Stimulated activated naive CD4-positive, alpha-beta T cell (primary cell): ENCODE results near the gene PPP1R17.

ENCODE experiments used
- DNase-seq, 6 experiments: peaks; one replicate each; lab custom pipeline; 2025; lab: John Stamatoyannopoulos, UW

Gene PPP1R17

DNA sequence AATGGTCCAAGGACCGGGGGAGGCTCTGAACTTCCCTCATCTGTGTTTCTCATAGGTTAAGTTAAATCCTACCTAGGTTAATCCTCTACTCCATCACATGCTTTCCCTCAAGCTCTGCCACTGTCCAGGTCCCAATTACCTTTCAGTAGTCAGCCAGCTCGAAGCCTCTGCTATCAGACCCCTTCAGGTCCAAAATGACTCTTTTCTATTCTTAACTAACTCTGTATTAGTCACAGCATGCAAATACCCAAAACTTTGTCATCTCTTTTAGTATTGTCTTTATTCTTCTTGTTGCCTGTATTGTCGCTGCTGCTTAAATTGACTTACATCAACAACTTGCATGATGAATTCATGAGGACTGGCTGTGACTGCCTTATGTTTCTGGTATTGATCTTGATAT is 15.3 kb downstream of the PPP1R17 start:
- no peak for DNase-seq

DNA sequence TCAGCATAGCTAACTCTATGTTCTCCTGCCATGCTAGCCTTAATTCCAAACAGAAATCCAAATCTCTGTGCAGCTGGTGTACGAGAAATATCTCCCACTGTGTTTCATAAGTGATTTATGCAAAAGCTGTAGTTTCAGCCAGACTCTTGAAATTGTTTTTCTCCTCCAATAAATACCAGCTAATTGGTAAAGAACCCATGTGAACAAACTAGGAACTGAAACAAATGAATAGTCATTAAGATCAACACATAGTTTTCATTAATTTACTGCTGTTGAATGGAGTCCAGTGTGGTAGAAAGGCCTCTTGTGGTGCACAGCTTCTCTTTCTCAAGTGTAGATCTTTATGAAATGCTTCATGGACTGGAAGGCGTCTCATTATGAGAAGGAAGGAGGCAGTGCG is 18.4 kb downstream of the PPP1R17 start:
- DNase-seq, result no peak

DNA sequence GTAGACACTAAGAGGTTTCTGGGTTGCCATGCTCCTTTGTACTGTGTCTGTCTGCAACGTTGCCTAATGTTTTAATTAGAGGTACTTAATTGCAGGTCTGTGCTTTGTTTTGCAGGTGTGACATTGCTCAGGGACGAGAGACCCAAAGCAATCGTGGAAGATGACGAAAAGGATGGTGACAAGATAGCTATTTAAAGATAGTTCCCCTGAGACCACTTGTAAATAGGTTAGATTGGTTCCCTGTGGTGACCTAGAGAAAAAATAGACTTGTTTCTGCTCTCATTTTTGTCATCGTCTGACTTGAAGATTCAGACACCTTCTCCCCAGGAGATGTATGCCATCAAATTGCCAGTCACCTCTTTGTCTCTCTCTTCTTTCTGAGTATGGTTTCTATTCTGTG is 20.1 kb downstream of the PPP1R17 start:
- no peak for DNase-seq

DNA sequence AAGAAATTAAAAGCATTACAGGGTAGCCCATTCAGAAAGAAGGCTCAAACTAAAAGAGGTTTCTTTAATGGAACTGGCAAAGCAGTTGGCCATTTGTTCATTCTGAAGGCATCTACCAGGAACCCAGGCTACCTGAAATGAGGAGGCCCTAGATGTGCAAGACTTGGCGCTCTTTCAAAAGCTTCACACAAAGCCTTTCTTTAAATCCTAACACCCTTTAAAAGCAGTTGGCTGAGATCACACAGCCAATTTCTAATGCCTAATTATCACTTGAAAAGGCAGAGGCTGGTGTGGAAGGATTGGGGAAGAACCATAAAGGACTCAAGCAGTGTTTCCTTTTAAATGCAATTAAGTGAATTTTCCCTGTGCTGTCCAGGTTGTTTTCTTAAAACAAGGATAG is 23.2 kb downstream of the PPP1R17 start:
- no peak for DNase-seq

DNA sequence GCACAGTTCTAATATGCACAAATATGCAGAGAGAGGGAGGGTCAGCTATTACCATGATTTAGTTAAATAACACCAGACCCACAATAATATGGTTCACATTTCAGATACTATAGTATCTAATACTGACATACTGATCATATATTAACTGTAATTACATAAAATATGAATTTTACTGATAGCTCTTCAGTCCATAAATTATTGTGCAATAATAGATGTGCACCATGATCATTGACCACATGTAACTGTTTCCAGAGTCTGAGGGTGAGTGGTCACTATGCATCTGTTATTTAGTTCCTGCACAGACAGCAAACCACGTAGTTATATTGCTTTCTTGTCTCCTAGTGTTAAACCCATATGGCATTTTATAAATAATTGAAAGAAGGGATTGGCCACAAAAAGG is 29.3 kb downstream of the PPP1R17 start:
- DNase-seq, result no peak

DNA sequence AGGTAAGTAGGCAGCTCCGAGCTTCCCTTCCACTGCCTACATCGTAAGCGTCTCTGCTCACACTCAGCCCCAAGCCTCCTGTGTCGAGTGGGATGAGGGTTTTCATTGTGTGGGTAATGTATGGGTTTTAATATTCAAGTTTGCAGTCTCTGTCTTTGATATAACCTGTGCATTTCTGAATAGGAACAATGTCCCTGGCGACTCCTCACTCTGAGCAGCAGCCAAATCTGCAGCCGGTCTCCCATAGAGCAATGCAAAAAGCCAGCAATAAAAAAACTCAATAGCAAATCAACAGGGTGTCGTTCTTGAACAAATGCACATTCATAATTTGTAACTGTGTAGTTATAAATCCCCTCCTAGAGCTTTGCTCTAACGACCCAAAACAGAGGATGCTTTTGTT is 33.4 kb downstream of the PPP1R17 start:
- no peak for DNase-seq

DNA sequence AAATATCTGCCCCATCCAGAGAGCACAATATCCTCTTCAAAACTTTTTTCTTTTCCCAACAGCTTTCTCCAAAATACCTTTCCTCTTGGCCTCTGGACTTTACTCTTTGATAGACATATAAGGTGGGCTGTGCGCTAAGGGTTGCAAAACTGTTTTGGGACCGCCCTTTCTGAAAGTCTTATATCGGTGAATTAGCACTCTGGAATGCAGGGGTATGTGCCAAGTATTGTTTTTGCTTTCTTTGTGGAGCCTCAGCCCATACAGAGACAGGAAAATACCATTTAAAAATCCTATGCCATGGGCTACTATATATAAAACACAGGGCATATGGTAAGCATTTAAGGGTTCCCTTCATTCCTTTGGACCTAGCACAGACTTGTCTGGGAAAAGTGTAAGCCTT is 37.7 kb downstream of the PPP1R17 start:
- DNase-seq, result no peak

DNA sequence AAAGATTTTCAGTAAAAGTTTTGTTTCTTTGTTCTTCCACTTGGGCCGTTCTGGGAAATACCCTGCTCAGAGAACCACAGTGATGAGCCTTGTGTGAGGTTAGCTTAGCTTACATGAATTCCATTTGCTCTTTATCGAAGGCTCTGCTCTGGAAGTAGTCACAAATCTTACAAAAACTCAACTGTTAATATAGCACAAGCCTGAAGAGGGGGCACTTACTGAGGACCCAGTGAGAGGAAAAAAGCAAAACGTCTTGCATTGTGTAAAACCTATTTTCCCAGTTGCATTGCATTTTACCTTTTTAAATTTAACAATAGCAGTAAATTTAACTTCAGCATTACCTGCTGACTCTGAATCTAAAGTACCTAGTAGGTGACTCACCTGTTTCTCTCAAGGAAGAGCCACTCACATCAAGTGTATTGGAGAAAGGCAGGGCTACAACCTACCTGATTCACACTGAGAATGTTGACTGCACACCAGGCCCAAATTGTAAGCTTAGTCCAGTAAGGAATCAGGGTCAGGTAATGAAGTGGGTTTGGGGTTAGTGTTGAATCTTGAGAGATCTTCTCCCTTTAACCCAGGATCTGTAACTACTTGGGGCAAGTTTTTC is 42.3 kb downstream of the PPP1R17 start:
- no peak for DNase-seq

DNA sequence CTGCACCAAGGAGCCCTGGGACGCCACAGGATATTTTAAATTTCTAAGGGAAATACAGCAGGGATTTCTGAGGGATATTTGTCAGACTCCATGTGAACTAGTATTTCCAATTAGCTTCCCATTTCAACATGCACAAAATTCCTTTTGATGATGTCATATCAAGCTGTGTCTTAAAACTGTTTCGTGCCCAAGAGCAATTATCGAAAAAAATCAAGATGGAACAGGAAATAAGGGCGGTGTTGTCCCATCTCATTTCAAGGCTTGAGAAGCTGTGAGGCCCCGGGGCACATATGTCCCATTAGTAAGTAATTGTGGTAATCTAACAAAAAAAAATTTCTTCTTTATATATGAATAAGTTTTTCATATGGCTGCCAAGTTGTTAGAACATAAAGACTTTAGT is 47.4 kb downstream of the PPP1R17 start:
- DNase-seq, result no peak

DNA sequence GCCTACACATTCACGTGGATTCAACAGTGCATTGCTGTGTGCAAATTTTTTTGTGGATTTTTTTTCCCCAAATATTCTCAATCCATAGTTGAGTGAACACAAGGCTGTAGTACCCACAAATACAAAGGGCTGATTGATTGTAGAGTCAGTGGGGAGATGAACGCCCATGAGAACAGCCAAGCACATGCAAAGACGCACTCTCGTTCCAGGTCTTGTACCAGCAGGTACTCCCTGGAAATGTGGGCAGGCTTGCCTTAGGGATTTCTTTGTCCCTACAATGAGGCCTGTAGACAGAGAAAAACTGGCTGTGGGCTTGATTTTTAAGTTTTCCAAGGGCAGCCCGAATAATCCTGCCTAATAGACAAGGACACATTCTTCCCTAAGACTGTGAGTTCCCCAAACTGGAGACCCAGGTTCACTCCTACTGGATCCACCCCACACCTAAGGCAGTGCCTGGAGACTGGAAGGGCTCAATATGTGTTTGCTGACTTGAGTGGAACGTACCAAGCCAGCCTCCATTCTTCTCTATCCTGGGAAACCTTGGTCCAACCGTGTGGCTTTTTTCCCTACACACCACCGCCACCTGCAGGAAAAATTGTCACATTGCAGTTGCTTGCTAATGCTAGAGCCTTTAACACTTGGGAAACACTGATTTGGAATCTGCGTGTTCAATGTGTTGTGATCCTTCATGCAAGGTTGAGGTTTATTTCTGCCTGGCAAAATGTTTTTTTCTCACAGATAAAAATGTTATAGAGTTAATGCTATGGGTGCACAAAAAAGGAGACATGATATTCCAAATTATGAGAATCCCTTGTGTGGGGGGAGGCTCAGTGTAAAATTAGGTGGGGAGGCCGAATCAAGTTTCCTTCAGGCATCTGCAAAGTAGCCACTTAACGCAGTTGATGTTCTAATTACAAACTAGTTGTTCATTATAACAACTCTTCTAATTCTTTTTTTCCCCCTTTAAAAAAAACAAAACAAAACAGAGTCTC is 49.3 kb downstream of the PPP1R17 start:
- no peak for DNase-seq

DNA sequence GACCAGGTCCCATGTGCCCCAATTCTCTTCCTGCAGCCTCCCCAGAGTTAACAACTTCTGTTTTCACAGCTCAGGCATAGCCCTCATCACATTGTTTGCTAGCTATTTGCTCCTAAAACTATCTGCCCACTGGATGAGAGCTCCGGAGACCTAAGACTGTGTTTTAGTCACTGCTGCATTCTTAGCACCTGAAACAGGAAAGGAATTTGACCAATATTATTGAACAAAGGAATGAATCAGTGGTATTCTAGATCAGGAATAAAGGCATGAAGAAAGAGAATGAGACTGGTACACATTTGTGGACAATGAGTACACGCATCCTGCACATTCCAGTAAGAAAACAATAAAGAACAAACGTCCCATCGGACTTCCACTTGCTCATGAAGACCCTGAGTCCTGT is 54.8 kb downstream of the PPP1R17 start:
- no peak for DNase-seq

DNA sequence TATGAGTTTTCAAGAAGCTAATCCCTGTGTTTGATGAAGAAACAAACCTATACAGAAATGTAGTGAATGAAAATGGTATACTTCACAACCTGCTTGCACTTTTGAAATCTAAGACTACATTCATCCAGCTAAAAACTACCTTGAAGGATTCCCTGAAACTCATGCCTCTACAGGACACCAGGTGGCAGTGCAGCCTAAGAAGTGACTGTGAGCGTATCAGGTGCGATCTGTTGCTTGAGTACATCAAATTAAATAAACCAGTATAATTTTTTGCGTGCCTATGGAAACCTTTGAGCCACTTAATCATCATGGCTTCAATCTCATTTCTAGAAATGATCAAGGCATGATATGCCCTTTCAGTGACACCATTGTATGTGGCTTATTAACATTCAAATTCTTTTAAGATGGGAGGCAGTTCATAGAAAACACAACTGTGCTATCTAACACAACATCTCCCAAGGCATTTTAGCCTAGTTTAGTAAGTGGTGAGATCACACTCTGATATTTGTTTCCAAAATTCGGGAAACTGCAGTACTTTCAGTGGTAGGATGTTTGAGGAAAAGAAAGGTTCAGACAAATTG is 57.4 kb downstream of the PPP1R17 start:
- DNase-seq, result peak in 1 of 6 experiments; percentile 2

DNA sequence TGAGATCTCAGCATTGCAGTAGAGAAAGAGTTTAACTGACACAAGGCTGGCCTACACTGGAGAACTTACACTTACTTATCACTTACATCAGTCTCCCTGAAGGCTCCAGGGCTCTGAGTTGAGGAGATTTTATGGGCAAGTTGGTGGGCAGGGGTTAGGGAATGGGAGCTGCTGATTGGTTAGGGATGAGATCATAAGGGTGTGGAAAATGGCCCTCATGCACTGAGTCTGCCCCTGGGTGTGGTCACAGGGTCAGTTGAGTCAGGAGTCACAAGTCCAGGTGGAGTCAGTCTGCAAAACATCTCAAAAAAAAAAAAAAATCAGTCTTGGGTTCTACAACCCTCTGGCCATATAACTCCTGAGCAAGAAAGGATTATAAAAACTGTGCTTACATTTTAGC is 60.5 kb downstream of the PPP1R17 start:
- no peak for DNase-seq

DNA sequence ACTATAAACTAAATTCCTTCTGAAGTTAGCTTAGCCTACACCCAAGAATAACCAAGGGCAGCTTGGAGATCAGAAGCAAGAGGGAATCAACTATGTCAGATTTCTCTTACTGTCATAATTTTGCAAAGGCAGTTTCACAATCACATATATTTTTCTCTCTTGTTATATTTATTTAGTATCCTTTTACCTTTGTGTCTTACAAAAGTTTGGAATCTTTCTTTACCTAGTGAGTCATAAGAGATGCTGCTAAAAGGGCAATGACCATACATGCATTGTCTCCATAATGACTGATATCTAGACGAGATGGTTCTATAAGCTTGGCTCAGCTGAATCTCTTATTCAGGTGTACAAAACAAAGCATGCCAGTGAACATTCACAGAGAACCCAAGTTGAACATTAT is 61.1 kb downstream of the PPP1R17 start:
- DNase-seq, result no peak

DNA sequence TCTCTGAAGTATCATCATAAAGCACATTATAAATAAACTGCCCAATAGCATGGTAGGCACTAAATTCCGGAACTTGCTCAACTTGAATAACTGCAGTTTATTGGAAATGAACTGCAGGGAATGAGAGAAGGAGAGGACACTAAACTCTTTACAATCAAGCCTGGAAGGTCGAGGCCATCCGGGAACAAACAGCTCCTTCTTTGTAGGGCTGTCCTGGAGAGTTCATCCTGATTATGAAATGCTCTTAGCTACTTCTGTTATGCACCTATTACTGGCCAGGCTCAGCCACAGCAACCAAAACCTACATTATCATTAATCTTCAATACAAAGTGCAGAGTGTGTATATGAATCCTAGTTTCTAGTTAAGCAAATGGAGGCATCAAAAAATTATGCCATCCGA is 64.7 kb downstream of the PPP1R17 start:
- DNase-seq, result no peak
